K562 (cell line): ENCODE measurements around the gene ERGIC1. TPM values are rescaled to one million over a fixed set of nuclear protein-coding genes. Genes with fewer than 3 reads are reported as not detected.

ENCODE experiments used
- BHLHE40 ChIP-seq: IDR thresholded peaks from 2 replicates; pipeline ENCODE4 v1.6.1; 2011; ENCODE audit warnings: low read length, improper control_type of control experiment
- CBX3 ChIP-seq, 2 experiments: IDR thresholded peaks; 1 replicate in 1 of 2; 2 replicates in 1 of 2; pipeline ENCODE4 v1.6.1; 2012; ENCODE audit warnings: inconsistent platforms in 2 of 2, low read length in 2 of 2, borderline replicate concordance in 1 of 2, control low read depth in 1 of 2
- COPS2 ChIP-seq: fragments of 450-650 bp; conservative IDR thresholded peaks from 2 replicates; pipeline ENCODE4 v1.6.1; 2016; ENCODE audit warnings: mild to moderate bottlenecking, moderate library complexity
- FOXK2 ChIP-seq, 2 experiments: fragments of 450-650 bp; IDR thresholded peaks in 1 of 2; conservative IDR thresholded peaks in 1 of 2; 2 replicates each; pipeline ENCODE4 v1.6.1; 2016; ENCODE audit warnings: low read depth in 2 of 2, mild to moderate bottlenecking in 1 of 2
- HNRNPH1 ChIP-seq: fragments of 200-400 bp; formaldehyde crosslinking; optimal IDR thresholded peaks from 2 replicates; pipeline ENCODE3; 2017; ENCODE audit warnings: low read depth, mild to moderate bottlenecking, low read length, moderate library complexity
- KAT8 ChIP-seq: fragments of 450-650 bp; IDR thresholded peaks from 2 replicates; pipeline ENCODE4 v1.6.1; 2016; ENCODE audit warnings: low read depth, mild to moderate bottlenecking
- LEF1 ChIP-seq: fragments of 450-650 bp; IDR thresholded peaks from 2 replicates; pipeline ENCODE4 v1.6.1; 2016; ENCODE audit warnings: mild to moderate bottlenecking
- MEIS2 ChIP-seq: fragments of 450-650 bp; IDR thresholded peaks from 2 replicates; pipeline ENCODE4 v1.6.1; 2014; ENCODE audit warnings: mild to moderate bottlenecking; ENCODE audit not compliant: partially characterized antibody
- MGA ChIP-seq: fragments of 450-650 bp; IDR thresholded peaks from 2 replicates; pipeline ENCODE4 v1.6.1; 2016; ENCODE audit warnings: mild to moderate bottlenecking, moderate library complexity
- POLR2H ChIP-seq: IDR thresholded peaks from 2 replicates; pipeline ENCODE4 v1.6.1; 2016; ENCODE audit warnings: missing genetic modification characterization, low read depth, mild to moderate bottlenecking, control low read depth, missing compliant biosample characterization, moderate library complexity
- SMAD2 ChIP-seq: fragments of 150-350 bp; IDR thresholded peaks from 2 replicates; pipeline ENCODE4 v1.6.1; 2014; ENCODE audit warnings: low read depth, mild to moderate bottlenecking, low read length
- STAT5B ChIP-seq: fragments of 250-450 bp; sonication (Bioruptor Pico); IDR thresholded peaks from 2 replicates; pipeline ENCODE4 v1.8.0; 2021; ENCODE audit warnings: mild to moderate bottlenecking, inconsistent platforms
- TRIM24 ChIP-seq, 2 experiments: fragments of 450-650 bp; IDR thresholded peaks; 2 replicates each; pipeline ENCODE4 v1.6.1; 2016
- ZNF324 ChIP-seq: fragments of 250-450 bp; sonication (Bioruptor Pico); IDR thresholded peaks from 2 replicates; pipeline ENCODE4 v1.4.0; 2020; ENCODE audit warnings: mild to moderate bottlenecking
- polyA plus RNA-seq, 8 experiments: library from polyadenylated mRNA; depleted of rRNA in 4 of 8; stranded (reverse) in 5 of 8; unstranded in 3 of 8; fragments of >200 nt; fragmentation: Nextera tagmentation in 2 of 8; fragmentation: Illumina TruSeq in 1 of 8; extraction: Ambion mirVana in 2 of 8; extraction: Trizol in 1 of 8; gene quantifications; 2 replicates each; pipeline versions ENCODE4 v1.2.1 to v1.2.3, GENCODE V29; 2011 to 2014; ENCODE audit warnings: inconsistent platforms in 1 of 8, missing spikeins in 1 of 8
- total RNA-seq, 7 experiments: library from RNA; depleted of rRNA in 6 of 7; stranded (reverse); fragments of >200 nt in 6 of 7; fragmentation: Illumina TruSeq in 2 of 7; extraction: Trizol in 2 of 7; gene quantifications; 2 replicates each; pipeline versions ENCODE4 v1.2.1 to v1.2.3, GENCODE V29; 2011 to 2021; ENCODE audit warnings: low replicate concordance in 1 of 7
- TF ChIP-seq, protein P1 (sequence below): fragments of 250-450 bp; sonication (Bioruptor Pico); IDR thresholded peaks from 2 replicates; pipeline ENCODE4 v1.8.0; 2022; ENCODE audit warnings: moderate library complexity, mild to moderate bottlenecking, inconsistent platforms
- TF ChIP-seq, protein P2 (sequence below): fragments of 250-450 bp; sonication (Bioruptor Pico); IDR thresholded peaks from 2 replicates; pipeline ENCODE4 v1.5.0; 2020; ENCODE audit warnings: mild to moderate bottlenecking

The ERGIC1 gene
- total and polyA plus RNA-seq, 9 of the 15 experiments (the other 6 are each of a cell fraction or from before 2014, with no cell fraction given), result 5.5 to 68.4 (median 36.4) TPM

- no peak for TF ChIP-seq KAT8
- TF ChIP-seq ZNF324 (CRISPR knock-in tag), result 0 out of 2 replicates have a peak, but pooled peaks have one; percentile 6
- TF ChIP-seq CBX3 (IDR thresholded peaks at IDR 0.05; ENCODE audit: borderline replicate concordance in 1 of 2, low read length in 2 of 2), result peak in 1 of 2 experiments; percentile 86; a peak in 1 of 3 replicates
- peak; percentile 59; the same call in 1 of the 2 replicates for TF ChIP-seq LEF1
- TF ChIP-seq MGA, result peak; percentile 78
- TF ChIP-seq, protein P1, sequence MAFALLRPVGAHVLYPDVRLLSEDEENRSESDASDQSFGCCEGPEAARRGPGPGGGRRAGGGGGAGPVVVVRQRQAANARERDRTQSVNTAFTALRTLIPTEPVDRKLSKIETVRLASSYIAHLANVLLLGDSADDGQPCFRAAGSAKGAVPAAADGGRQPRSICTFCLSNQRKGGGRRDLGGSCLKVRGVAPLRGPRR (CRISPR knock-in tag), result no peak
- TF ChIP-seq BHLHE40, result peak; percentile 84
- peak; percentile 52 for TF ChIP-seq MEIS2
- TF ChIP-seq STAT5B, result no peak
- no peak for TF ChIP-seq SMAD2
- TF ChIP-seq, protein P2, sequence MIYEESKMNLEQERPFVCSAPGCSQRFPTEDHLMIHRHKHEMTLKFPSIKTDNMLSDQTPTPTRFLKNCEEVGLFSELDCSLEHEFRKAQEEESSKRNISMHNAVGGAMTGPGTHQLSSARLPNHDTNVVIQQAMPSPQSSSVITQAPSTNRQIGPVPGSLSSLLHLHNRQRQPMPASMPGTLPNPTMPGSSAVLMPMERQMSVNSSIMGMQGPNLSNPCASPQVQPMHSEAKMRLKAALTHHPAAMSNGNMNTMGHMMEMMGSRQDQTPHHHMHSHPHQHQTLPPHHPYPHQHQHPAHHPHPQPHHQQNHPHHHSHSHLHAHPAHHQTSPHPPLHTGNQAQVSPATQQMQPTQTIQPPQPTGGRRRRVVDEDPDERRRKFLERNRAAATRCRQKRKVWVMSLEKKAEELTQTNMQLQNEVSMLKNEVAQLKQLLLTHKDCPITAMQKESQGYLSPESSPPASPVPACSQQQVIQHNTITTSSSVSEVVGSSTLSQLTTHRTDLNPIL (CRISPR knock-in tag), result no peak
- no peak for TF ChIP-seq POLR2H (tag)
- no peak for TF ChIP-seq HNRNPH1
- no peak for TF ChIP-seq COPS2
- TF ChIP-seq FOXK2 (conservative IDR thresholded peaks at IDR 0.05 in 1 of 2, IDR thresholded peaks at IDR 0.05 in 1 of 2; ENCODE audit: low read depth in 2 of 2), result 0 out of 4 replicates have a peak, but pooled peaks of 1 of the 2 experiments have one; percentile 21
- TF ChIP-seq TRIM24 (IDR thresholded peaks at IDR 0.05), result peak in 1 of 2 experiments; percentile 61; a peak in 1 of 4 replicates
Measured at GRCh38 chr5:172881691-172882370, 47.8 kb downstream of the ERGIC1 start (continued).
